Choroid plexus epithelial cell (primary cell): ENCODE measurements around the gene POU2AF2.

ENCODE experiments used
- DNase-seq: peaks from one replicate; pipeline ENCODE4 v3.0.0-alpha.2; 2010; ENCODE audit warnings: low read depth
- H3K4me3 ChIP-seq: 2 replicates; pipeline ENCODE4 v1.5.1; 2011; ENCODE audit warnings: low read depth, mild to moderate bottlenecking, control low read depth, low read length, moderate library complexity
- CTCF ChIP-seq: conservative IDR thresholded peaks from 2 replicates; pipeline ENCODE4 v1.5.1; 2011; ENCODE audit warnings: low read depth, mild to moderate bottlenecking, control low read depth, inconsistent platforms, low read length, moderate library complexity

Gene POU2AF2

DNA sequence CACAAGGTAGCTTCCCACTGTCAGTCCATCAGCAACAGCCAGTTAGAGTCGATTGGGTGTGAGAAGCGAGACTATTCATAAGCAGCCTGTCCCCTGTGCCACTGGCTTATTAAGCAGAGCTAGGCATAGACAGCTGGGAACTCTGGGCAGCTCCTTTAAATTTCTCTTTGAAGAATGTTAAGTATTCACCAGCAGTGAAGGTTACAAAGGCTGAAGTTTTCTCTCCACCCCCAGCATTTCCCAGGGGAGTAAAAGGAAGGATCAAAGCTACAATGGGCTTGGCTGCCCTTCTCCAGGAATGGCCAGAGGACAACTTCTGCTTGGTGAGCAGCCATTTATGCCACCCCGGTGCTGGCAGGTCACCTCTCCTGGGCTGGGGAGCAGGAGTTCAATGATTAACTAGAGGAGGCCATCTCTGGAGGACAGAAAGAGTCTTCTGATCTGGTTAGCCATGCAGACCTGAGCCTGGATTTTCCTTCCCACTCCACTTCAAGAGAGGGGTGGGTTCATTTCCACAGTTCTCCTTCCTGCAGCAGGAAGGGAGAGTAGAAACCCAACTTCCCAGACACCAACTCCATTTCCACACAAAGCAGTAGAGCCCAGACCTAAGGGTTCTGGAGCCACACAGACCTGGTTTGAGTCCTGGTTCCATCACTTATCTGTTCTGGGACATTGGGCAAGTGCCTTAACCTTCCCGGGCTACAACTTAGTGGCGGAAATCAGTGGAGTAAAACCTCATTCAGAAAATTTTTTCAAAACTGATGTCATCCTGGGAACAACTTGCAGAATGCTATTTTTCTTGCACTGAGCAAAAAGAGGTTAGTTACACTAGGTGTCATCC, 75.4 kb downstream of the POU2AF2 start:
- peak; percentile 31 for DNase-seq
- no peak overlapping the region for H3K4me3 ChIP-seq
- no peak for TF ChIP-seq CTCF

- no peak for DNase-seq
- no peak overlapping the region for H3K4me3 ChIP-seq
- no peak for TF ChIP-seq CTCF
Measured at GRCh38 chr11:111322534-111322933, 77.0 kb downstream of the POU2AF2 start.

- TF ChIP-seq CTCF: no peak
- peak; percentile 55 for DNase-seq
- no peak overlapping the region for H3K4me3 ChIP-seq
Measured at GRCh38 chr11:111324277-111324720, 78.8 kb downstream of the POU2AF2 start.

DNA sequence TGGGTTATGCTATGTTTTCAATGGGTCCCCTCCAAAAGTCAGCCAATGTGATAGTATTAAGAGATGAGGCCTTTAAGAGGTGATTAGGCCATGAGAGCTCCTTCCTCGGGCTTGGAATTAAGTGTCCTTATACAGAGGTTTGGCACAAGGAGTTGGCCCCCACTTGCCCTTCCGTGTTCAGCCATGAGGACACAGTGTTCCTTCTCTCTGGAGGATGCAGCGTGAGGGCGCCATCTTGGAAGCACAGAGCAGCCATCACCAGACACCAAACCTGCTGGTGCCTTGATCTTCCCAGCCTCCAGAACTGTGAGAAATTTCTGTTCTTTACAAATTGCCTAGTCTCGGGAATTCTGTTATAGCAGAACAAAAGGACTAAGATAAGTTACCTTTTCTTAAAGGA, 79.7 kb downstream of the POU2AF2 start:
- DNase-seq: no peak
- no peak for TF ChIP-seq CTCF
- no peak overlapping the region for H3K4me3 ChIP-seq

GRCh38 chr11:111326824-111327223, 81.3 kb downstream of the POU2AF2 start:
- TF ChIP-seq CTCF: no peak
- DNase-seq: no peak
- H3K4me3 ChIP-seq: no peak overlapping the region

- TF ChIP-seq CTCF: no peak
- no peak overlapping the region for H3K4me3 ChIP-seq
- DNase-seq: no peak
Measured at GRCh38 chr11:111327908-111328624, 82.5 kb downstream of the POU2AF2 start.
